ENCODE results near the gene SSBP3.

The SSBP3 gene

DNA sequence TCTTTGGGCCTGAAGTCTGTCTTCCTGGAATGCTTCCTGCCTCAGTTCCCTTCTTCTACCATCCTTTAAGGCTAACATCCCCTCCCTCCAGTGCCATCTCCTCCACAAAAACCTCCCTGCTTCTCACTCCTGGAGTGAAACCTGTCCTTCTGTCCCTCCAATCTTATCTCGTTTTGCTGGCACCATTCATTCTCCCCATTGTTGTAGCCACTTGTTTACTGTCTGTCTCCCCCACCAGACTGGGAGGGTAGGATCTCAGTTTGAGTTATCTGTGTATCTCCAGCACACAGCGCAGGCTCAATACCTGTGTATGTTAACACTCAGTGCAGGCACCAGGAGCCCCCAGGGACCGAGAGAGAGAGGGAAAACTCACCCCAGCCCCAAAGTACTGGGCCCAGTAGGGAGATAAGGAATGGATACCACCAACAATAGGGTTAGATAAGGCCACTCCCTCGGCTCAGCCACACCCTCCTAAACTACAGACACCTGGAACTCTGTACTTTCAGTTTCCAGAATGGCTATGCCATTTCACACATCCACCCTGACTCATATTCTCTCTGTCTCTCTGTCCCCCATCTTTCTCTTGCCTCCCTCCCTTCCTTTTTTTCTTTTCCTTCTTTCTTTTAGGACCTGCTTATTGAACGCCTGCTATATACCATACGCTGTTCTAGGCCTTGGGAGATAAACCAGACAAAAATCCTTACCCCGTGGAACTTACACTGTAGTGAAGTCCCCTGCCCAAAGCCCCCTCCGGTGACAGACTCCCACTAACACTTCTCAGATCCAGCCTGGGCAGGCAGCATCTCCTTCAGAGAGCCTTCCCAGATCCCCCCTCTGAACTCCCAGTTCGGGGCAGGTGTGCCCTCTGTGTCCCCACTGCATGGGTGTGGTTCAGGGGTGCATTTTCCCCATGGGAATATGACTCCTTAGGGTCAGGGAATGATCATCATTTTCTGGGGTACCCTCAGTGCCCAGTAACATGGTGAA is 3.3 kb upstream of the SSBP3 start:
- DNase-seq (ENCODE audit: low read depth): peak; percentile 25

DNA sequence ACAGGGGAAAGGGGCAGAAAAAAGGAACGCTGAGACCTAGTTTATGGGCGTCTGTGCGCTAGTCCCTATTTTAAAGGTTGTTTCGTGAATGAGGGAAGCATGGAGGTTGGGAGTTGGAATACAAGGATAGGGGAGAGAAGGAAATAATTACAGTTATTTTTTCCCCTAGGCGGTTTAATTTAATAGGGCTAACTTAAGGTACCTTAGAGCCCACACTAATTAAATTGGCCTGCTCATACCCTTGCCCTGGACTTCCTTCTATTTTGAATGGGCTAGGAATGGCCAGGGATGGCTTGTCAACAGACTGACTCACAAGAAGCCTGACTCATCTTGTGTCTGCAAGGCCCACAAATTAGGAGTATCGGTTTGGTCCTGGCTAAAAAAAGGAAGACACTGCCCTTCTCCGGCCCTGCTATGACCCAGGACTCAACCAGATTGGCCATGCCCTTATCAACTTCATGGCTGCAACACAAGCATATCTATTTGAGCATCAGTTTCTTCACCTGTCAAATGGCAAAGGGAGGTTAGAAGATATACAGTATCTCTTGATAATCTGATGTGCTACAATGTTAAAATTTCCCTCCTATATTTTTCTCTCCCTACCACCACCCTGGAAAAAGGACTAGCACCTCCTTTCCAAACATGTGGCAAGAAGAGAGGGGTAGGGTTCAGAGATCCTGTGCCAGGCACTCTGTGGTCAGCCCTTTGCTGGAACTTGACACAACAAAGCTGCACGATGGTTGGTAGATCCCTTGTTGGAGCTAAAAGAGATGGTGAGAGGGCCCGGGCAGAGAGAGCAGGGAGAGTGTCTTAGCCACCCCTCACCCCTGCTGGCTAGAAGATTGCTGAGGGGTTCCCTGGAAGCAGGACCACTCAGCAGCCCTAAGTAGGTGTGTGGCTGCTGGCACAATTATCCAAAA is 2.2 kb upstream of the SSBP3 start:
- DNase-seq (ENCODE audit: low read depth): no peak

DNA sequence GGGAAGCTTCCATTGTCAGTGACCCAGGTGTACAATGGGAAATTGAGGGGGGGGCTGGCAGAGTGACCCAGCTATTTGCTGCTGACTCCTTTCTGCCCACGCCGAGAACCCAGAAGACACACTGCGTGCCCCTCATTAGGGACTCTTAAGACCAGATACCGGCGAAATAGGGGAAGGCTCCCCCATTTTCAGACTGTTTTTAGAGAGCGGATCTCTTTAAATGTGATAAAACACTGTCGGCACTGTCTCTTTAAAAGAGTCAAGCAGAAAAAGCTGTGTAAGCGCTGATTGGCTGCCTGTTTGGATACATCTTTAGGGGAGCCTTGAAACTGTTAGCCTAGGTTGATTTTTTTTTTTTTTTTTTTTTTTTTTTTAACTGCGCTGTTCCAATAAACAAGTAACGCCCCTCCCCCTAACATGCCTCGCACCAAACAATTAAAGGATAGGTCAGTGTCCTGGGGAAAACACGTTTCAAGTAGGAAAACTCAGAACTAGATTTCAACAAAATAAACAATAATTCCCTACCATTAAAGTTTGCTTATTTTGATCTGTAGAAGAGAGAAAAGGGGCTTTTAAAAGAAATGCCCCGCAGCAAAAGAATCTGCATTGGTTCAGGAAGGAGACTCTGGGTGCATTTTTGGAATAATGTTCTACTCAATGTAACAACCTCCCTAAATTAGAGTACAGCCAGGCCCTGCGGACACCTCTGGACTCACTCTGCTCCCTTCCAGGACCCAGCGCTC is 1.4 kb upstream of the SSBP3 start:
- DNase-seq (ENCODE audit: low read depth): peak; percentile 21

GRCh38 chr1:54407154-54407403 is 885 bp upstream of the SSBP3 start:
- no peak for DNase-seq (ENCODE audit: low read depth)

DNA sequence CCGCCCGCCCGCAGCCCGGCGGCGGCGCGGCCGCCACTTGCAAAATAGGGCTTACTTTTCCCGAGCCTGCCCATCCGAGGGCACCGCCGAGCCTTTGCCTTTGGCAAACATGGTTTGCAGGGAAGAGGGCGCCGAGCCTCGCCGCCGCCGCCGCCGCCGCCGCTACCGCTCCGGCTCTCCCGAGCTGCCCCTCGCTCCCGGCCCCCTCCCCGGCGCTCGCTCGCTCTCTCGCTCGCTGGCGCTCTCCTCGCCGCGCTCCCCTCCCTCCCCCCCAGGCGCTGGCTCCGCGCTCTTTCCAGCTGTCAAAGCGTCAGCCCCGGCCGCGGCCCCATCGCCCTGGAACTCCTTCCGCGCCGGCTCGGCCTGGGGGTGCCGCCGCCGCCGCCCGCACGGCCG is 298 bp downstream of the SSBP3 start:
- DNase-seq (ENCODE audit: low read depth): no peak

- DNase-seq (ENCODE audit: low read depth): peak; percentile 16
These were observed 976 bp downstream of the SSBP3 start for GRCh38 chr1:54404939-54405897.

DNA sequence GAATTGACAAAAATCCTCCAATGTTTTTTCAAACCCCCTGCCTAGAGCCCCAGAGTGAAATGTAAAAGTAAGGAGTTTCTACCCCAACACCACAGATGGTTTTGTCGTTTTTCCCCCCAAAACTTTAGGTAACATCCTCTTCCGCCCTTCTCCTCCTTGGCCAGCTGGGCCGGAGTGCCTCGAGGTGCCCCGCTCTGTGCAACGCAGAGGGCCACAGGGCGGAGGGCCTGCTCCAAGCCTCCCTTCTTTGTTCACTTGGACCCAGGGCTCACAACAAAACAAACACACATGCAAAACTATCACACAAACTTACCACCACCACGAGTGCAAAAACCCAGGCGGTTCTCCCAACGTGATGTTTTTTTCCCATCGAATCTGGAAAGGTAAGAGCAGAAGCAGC is 1.9 kb downstream of the SSBP3 start:
- no peak for DNase-seq (ENCODE audit: low read depth)

GRCh38 chr1:54403808-54404261 is 2.4 kb downstream of the SSBP3 start:
- peak; percentile 23 for DNase-seq (ENCODE audit: low read depth)

GRCh38 chr1:54403405-54403804 is 2.8 kb downstream of the SSBP3 start:
- DNase-seq (ENCODE audit: low read depth): no peak

DNA sequence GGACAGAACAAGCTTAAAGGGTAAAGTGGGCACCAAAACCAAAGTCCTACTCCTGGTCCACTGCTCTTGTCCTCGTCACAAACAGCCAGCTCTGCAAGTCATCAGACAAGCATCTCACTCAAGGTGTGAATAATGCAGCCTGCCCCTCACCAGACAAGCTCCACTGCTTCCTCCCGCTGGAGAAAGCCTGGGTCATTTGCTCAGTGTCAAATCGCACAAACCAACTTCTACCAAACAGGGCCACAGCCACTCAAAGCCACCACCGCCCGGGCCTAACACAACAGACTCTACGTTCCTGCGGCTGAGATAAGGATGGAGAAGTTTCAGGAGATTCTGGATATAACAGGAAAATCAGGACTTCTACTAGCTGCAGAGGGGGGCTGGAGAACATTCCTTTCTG is 3.3 kb downstream of the SSBP3 start:
- DNase-seq (ENCODE audit: low read depth): no peak

- no peak for DNase-seq (ENCODE audit: low read depth)
These were observed 4.4 kb downstream of the SSBP3 start for GRCh38 chr1:54401799-54402198.

GRCh38 chr1:54400329-54400728 is 5.9 kb downstream of the SSBP3 start:
- DNase-seq (ENCODE audit: low read depth): no peak

- DNase-seq (ENCODE audit: low read depth): no peak
These were observed 6.4 kb downstream of the SSBP3 start for GRCh38 chr1:54399765-54400164.

DNA sequence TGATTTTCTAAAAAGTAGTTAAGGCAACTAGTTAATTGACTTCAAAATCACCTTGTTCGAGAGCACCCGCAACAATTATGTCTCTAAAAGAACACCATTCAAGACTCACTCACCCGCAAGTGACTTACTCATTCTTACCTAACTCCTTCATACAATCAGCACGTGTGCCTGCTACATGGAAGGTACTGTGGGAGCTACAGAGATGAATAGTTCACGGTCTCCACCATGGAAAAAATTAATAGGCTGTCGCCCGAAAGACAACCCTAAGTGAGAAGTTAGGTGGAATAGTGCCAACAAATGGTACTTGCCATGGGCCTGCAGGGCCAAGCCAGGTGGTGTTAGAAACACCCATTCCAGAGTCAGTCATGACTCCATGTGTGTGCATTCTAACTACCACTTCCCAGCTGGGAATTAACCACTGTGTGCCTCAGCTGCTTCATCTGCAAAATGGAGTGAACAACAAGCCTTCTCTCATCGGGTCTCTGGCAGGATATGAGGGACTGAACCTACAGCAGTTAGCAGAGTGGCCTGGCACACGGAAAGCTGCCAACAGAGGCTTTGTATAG is 7.1 kb downstream of the SSBP3 start:
- DNase-seq (ENCODE audit: low read depth): peak; percentile 21

- no peak for DNase-seq (ENCODE audit: low read depth)
These were observed 8.2 kb downstream of the SSBP3 start for GRCh38 chr1:54397980-54398379.

GRCh38 chr1:54397090-54397591 is 9.1 kb downstream of the SSBP3 start:
- no peak for DNase-seq (ENCODE audit: low read depth)

DNA sequence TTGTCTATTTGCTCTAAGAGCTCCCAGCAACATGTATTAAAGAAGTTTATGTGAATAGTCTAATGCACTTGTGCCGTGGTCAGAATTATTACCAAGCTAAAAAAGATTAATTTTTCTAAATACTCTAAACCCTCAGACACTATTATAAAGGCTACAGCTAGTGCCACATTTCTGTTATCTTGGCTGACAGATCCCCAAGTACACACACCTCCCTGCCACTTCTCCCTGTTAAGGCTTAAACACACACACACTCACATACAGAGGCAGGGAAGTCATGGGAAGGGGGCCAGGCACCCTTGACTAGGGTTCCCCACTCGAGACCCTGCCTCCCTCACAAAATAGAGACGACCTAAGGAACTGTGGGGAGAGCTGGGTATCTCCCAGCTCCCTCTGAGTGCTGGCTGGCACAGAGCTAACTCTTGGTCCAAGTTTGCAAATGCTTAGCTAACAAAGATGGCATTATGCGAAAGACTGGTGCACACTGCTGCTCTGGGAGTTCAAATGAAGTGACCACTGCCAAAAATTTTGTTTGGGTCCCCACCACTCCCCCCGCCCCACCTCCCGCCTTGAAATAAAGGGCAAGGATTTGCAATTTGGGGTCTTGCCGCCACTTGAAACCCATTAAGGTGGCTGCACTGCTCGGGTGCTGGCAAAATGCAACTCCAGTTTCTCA is 9.8 kb downstream of the SSBP3 start:
- DNase-seq (ENCODE audit: low read depth): no peak

GRCh38 chr1:54395281-54395934 is 10.8 kb downstream of the SSBP3 start:
- DNase-seq (ENCODE audit: low read depth): no peak

GRCh38 chr1:54394104-54394503 is 12.1 kb downstream of the SSBP3 start:
- DNase-seq (ENCODE audit: low read depth): no peak

Measured in activated T-cell treated with anti-CD3 and anti-CD28 coated beads for 48 hours (primary cell).